ENCODE measurements around the gene TMEM150C.

TMEM150C gene

DNA sequence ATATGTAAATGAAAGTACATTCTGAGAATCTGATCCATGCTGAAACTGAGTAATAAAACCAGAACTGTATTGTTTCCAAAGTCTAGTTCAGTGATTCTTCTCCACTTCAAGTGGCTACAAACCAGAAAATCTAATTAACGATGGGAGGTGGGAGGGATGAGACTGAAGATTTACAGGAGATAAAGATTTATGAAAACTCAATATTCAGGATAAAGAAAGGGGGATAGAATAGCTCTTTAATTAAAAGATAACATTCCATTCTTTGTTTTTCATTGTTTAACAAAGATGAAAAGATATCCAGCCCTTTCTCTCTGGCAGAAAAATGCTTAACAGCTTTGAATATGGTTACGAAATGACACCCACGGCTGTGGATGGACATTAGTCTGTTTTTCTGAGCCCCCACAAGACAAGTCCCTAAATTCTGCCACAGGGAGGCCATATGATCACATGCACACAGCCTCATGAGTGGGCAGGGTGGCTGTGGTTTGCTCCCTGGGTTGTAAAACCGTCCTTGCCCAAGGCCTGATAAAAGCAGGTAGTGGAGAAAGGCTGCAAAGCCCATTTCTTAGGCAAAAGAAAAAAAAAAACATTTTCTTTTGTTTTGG, 36.4 kb downstream of the TMEM150C start:
- no peak for TF ChIP-seq CTCF (IDR thresholded peaks at IDR 0.05; ENCODE audit: low read depth, low read length)
- no peak for DNase-seq (ENCODE audit: extremely low read depth, low read depth)

DNA sequence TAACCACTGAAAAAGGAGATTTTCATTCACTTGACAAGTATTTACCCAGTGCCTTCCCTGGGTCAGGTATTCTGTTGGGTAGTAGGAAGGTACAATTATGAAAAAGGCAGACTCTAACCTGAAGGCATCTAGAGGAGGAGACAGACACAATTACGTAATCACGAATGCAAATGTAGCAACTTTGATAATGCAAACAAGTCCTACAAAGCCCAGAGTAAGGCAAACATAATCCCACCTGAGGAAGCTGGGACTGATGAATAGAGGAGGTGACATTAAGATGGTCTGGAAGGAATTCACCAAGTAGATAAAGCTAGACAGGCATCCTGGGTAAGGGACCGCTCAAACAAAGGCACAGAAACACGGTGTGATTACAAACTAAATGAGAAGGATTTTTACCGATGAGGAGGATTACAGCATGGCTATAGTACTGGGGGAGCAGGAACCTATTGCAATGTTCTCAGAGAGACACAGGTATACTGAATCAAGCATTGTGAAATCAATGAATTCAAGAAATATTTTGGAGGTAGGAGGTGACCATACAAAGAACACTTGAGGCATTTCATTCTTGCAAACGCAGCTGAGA, 37.1 kb downstream of the TMEM150C start:
- no peak for TF ChIP-seq CTCF (IDR thresholded peaks at IDR 0.05; ENCODE audit: low read depth, low read length)
- no peak for DNase-seq (ENCODE audit: extremely low read depth, low read depth)

GRCh38 chr4:82523179-82523578, 38.6 kb downstream of the TMEM150C start:
- DNase-seq (ENCODE audit: extremely low read depth, low read depth), result no peak
- TF ChIP-seq CTCF (IDR thresholded peaks at IDR 0.05; ENCODE audit: low read depth, low read length), result no peak

GRCh38 chr4:82522472-82522871, 39.3 kb downstream of the TMEM150C start:
- TF ChIP-seq CTCF (IDR thresholded peaks at IDR 0.05; ENCODE audit: low read depth, low read length), result no peak
- DNase-seq (ENCODE audit: extremely low read depth, low read depth), result no peak

- no peak for TF ChIP-seq CTCF (IDR thresholded peaks at IDR 0.05; ENCODE audit: low read depth, low read length)
These were observed 40.5 kb downstream of the TMEM150C start for GRCh38 chr4:82521283-82521682.

DNA sequence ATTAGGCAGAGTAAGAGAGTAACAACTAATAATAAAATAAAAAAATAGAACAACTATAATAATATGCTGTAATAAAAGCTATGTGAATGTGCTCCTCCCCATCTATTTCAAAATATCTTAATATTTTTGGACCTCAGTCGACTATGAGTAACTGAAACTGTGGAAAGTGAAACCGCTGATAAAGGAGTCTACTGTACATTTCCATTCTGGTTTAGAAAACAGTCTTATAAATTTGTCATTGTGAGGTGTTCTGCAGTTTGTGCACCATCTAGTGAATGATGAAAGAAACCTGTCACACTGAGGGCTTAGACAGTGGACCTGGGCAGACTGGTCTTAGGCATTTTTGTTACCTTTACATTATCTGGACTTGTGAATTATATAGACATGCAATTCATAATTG, 42.0 kb downstream of the TMEM150C start:
- no peak for DNase-seq (ENCODE audit: extremely low read depth, low read depth)
- TF ChIP-seq CTCF (IDR thresholded peaks at IDR 0.05; ENCODE audit: low read depth, low read length), result no peak

More at GRCh38 chr4:82521283-82521682, 40.5 kb downstream of the TMEM150C start:
- no peak for DNase-seq (ENCODE audit: extremely low read depth, low read depth)

- no peak for TF ChIP-seq CTCF (IDR thresholded peaks at IDR 0.05; ENCODE audit: low read depth, low read length)
- no peak for DNase-seq (ENCODE audit: extremely low read depth, low read depth)
These were observed 42.7 kb downstream of the TMEM150C start for GRCh38 chr4:82519072-82519471.

Data from AG09319 (cell line).